Hematopoietic multipotent progenitor cell treated with erythropoietin and hydrocortisone succinate and interleukin-3 and kit ligand, for 8 days (in vitro differentiated cells): Measurements from ENCODE around the gene UNC13B.
A peak's percentile ranks its signal among the peaks of the same experiment; 100 is the strongest.
"Not testable (repeated sequence)": the region's sequence is repeated elsewhere in the genome, so short reads cannot be mapped to it uniquely, and the experiment has no call there.

Source experiments
- DNase-seq: peaks from one replicate; pipeline ENCODE4 v3.0.0-alpha.2; 2015

UNC13B gene

DNA sequence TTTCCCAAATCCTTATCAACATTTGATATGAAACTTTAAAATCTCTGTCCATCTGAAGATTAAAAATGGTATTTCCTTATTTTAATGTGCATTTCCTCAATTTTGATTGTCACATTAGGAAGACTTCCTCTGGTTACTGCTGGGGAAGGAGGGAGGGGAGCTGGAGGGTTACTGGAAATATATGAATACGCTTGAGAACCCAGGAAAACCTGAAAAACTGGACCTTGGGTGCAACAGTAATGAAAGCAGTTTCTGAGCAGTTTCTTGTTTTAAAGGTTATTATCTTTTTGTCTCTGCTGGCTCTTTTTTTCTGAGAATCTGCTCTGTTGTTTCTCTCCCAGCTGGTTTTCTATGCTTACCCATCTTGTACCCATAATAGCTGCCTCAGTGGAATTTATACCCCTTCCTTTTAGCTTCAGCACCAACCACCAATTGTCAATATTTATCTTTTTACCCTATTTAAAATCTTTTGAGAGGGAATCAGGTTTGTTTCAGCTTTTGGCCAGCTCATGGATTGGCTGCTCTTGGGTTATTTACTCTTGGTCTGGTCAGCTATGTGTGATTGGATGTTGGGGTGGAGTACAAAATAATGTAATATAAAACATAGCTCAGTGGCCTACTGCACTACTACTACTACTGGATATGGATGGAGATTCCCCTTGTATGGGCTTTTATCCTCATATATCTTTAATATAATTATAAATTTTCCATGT lies 67.4 kb downstream of the UNC13B start:
- no peak for DNase-seq

DNA sequence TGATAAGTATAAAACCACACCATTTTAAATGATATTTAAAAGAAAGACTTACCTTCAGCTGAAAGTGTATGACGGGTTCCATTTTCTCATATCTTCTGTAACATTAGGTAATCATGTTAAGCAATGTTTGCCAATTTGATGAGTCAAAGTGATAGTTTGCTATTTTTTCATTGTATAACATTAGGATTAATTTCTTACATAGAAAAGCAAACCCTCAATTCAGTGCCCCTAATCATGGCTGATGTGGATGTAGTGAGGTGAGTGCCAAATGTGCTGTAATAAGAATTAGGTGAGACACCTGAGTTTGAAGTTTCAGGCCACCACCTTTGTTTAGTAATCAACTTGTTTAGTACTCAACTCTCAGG lies 68.0 kb downstream of the UNC13B start:
- no peak for DNase-seq

DNA sequence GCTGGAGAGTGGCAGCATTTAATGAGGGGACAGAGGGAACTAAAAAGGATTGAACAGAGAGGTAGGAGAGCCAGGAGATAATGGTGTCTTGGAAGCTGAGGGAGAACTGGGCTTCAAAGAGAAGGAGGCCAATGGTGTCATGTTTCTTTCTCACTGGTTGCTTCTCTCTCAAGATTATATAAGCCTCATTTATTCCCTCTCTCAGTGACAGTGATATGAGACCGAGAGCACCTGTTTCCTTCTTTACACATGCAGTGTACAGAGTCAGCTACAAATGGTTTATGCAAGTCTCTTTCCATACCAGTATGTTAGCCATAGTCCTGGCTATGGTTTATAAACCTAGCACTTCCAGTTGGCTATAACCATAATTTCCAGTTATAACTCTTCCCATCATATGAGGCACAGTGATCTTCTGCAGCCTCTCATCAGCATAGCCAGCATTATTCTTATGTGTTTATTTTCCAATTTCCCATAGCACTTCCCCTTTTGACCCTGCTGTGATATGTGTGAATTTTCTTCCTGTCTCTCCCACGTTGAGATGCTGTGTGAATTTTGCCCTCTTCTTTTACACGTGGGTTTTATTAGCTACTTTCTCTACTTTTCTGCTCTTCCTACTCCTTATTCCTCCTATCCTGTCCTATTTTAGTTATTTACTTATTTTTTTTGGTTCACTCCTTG lies 71.2 kb downstream of the UNC13B start:
- DNase-seq = no peak

DNA sequence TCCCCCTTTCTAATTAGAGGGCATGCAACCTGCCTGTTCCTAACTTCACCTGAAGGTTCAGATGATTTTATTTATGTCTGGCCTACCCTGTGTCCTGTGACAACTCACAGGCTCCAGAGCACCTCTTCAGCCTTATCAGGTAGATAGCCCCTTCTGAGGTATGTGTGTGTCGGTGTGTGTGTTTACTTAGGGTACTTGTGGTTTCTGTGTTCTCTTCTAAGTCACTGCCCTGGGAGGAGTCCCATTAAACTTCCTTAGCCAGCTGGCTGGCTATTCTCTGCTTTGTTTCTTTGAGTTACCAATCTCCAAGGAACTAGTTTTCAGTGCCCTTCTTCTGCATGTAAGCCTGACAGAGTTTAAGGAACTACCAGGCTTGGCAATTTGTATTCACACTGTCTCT lies 74.9 kb downstream of the UNC13B start:
- DNase-seq = no peak

DNA sequence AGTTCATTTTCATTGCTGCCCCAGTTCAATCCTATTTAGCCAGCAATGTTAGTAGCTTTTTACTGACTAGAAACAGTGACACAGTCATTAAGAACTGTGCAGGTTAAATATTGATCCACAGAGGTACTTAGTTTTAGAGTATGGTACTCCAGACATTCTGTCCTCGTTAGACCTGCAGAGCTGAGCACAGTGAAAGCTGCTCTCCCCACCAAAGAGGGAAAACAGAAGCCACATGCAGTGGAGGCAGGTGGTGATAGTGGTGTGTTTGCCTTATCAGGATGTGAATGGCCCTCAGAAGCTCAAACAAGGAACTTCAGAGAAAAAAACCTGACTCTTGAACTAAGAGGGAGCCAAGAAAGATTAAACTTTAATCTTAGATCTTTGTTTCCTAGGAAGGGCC lies 75.5 kb downstream of the UNC13B start:
- DNase-seq = peak; percentile 9

DNA sequence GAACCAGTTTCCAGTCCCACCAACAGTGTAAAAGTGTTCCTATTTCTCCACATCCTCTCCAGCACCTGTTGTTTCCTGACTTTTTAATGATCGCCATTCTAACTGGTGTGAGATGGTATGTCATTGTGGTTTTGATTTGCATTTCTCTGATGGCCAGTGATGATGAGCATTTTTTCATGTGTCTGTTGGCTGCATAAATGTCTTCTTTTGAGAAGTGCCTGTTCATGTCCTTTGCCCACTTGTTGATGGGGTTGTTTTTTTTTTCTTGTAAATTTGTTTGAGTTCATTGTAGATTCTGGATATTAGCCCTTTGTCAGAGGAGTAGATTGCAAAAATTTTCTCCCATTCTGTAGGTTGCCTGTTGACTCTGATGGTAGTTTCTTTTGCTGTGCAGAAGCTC lies 84.1 kb downstream of the UNC13B start:
- not testable (repeated sequence) for DNase-seq

DNA sequence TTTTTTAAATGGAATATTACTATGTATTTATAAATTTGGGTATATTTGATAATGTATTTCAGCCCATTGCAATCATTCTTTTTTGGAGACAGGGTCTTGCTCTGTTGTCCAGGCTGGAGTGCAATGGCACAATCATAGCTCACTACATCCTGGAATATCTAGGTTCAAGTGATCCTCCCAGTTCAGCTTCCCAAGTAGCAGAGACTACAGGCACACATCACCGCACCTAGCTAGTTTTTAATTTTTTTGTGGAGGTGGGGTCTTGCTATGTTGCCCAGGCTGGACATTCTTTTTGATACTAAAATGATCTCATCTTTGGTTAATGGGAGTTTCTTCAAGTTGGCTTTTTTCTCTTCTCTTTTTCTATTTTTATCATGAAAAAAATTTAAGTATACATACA lies 91.3 kb downstream of the UNC13B start:
- no peak for DNase-seq

DNA sequence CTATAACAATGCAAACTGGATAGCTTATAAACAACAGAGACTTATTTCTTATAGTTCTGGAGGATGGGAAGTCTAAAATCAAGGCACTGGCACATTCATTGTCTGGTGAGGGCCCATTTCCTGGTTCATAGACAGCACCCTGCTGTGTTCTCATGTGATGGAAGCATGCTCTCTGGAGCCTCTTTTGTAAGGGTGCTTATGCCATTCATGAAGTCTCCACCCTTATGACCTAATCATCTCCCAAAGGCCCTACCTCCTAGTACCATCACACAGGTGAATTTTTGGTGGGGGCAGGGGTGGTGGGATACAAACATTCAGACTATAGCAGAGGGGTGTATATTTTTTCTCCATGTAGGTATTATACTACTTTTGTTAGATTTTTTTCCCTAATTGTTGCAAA lies 92.4 kb downstream of the UNC13B start:
- DNase-seq = no peak

DNA sequence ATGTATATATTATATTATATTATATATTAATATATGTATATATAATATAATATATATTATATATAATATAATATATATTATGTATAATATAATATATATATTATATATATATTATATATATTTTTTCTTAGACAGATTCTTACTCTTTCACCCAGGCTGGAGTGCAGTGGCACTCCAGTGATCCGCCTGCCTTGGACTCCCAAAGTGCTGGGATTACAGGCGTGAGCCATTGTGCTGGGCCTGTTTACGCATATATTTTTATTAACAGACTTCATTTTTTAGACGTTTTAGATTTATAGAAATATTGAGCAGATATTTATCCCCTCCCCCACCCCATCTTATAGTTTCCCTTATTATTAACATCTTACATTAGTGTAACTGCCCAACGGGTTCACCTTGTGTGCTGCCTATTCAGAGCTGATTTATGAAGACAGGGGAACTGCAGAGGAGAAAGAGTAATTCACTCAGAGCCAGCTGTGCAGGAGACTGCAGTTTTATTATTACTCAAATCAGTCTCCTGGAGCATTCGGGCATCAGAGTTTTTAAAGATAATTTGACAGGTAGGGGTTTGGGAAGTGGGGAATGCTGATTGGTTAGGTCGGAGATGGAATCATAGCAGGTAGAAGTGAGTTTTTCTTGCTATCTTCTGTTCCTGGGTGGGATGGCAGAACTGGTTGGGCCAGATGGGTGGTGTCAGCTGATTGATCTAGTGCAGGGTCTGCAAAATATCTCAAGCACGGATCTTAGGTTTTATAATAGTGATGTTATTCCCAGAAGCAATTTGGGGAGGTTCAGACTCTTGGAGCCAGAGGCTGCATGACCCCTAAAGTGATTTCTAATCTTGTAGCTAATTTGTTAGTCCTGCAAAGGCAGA lies 93.4 kb downstream of the UNC13B start:
- no peak for DNase-seq

DNA sequence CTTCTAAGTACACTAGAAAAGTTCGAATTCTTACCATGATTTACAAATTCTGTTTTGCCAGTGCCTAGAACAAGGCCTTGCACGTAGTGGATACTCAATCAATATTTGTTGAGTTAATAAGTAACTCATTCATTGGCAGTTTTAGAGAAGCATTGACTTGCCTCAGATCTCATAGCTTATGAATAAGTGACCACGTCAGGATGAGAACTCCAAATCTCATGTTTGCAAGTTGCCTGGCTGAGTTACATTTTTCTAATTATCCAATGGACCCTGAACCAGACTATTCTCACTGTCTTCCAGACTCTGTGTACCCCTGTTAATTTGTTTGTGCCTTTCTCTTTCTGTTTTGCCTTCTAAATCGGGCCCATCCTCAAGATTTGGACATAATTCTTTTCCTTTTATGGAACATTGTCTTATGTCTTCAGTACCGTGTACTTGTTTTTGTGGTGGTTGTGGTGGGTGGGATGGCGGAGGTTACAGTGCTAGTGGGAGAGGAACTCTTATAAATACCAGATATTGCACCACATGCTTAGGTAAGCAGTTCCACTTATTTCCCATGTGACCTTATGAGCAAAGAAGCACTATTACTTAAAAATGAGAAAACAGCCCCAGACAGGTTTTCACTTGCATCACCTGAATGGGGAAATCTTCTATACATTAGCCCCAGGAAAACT lies 96.3 kb downstream of the UNC13B start:
- no peak for DNase-seq

DNA sequence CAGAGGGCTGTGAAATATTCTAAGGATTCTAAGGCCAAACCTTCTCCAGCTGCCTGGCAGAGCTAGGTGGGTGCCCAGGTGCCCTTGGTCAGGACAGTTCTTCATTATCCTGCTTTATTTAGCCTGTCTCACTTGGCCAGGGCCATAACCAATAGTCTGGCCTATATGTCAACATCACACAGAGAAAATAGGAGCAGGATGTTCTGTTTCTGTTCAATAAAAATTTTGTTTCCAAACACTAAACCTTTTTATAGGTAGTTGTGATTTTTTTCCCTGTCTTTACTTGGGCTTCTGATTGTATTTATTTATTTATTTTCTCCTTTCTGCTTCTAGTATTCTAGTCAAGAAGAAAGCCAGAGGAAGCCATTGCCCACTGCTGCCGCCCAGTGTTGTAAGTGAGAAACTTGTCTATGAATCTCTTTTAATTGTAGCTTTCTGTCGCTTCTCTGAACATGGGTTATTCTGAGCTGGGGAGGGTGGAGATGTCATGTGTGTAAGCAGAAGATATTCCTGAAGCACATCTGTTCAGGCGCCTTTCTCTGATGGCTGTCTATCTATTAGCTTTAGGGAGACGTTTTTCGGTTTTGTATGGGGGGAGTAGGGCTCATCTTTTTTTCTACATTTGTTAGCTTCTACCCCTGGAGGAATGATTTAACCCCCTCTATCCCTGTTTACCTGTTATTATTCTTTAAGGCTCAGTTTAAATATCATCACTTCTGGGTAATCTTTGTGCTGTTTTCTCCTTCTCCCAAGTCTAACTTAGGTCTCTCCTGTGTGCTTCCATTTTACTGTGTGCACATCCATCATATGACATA lies 97.1 kb downstream of the UNC13B start:
- peak; percentile 83 for DNase-seq

DNA sequence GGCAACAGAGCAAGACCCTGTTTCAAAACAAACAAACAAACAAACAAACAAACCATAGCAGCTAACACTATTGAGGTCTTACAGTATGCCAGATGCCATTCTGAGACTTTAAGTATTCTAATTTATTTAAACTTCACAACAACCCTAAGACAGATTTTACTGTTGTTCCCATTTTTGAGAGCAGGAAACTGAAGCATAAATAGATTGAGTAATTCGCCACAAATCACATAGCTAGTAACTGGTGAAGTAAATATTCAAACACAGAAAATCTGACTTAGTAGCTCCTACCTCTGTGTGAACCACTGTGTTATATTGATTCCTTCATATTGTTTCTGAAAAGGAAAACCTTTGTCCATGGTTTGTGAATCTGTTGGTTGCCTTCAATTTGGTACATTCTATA lies 98.4 kb downstream of the UNC13B start:
- no peak for DNase-seq

DNA sequence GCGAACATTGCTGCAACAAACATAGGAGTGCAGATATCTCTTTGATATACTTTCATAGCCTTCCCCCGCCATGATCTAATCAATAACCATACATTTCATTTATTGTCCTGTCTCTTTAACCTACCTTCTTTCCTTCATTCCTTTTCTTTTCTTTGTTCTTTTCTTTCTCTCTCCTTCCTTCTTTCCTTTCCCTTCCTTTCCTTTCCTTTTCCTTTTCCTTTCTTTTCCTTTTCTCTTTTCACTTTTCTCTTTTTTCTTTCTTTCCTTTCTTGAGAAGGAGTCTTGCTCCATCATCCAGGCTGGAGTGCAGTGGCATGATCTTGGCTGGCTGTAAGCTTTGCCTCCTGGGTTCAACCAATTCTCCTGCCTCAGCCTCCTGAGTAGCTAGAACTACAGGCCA lies 100.3 kb downstream of the UNC13B start:
- no peak for DNase-seq

DNA sequence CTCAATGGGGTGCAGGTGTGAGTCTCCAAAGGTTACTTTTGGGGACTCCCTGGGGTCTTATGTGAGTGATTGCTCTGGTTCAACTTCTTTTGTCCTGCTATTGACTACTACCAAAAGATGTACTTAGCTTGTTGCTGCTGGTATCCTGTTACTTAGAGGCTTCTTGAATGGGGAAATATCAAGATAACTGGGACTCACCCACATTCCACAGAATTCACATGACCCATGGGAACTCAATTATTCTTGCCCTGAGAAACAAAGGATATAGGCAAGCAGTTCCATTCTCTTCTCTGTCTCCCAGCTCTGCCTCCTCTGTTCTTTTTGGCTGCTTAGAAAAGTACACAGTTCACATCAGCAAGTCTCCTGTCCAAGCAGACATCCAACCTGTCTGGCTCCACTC lies 105.9 kb downstream of the UNC13B start:
- DNase-seq = no peak

DNA sequence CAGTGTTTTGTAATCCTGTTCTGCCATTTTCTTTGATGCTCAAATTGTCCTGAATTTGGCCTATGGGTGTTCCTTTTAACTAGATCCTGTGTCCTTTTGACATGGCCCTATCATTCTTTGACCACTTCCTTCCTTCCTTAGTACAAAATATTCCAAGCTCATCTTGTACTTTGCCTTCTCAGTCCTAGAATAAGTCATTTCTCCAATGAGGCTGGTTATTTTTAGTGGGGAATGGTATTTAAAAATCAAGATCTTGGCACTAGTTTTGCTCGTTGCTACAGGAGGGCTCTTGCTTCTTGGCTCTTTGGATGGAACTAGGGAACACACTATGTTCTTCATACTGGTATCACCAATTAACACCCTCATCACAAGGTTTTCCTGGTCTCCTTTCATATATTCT lies 108.1 kb downstream of the UNC13B start:
- no peak for DNase-seq

DNA sequence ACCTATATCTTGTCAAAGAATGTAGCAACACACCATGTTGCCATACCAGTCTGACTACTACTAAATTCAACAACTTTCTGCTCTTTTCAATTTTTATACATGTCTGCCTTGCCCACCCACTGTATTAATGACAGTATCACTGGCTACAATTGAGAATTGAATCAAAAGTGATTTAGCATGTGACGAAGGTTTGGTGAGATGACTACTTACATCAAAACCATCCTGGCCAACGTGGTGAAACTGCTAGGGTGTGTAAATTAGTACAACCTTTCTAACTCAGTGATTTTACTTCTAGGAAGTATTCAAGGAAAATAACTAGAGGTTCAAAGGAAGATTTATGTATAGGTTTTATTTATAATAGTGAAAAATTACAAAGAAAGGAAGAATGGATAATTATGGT lies 109.8 kb downstream of the UNC13B start:
- DNase-seq = no peak

DNA sequence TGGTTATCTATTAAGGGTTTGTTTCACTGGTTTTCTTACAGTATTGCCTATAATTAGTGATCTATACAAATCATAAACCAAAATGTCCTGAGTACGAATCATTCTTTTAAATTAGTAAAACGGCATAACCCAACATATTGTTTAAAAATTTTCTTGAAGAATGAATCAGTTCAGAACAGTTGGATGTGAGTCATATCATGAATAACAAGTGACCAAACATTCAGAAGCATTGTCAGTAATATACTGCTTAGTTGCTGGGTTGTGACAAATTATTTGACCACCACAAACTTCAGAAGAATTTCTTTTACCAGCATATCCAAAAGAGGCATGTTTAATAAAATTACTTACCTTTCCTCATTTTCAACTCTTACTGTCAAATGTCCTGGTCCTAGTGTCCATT lies 111.2 kb downstream of the UNC13B start:
- no peak for DNase-seq

DNA sequence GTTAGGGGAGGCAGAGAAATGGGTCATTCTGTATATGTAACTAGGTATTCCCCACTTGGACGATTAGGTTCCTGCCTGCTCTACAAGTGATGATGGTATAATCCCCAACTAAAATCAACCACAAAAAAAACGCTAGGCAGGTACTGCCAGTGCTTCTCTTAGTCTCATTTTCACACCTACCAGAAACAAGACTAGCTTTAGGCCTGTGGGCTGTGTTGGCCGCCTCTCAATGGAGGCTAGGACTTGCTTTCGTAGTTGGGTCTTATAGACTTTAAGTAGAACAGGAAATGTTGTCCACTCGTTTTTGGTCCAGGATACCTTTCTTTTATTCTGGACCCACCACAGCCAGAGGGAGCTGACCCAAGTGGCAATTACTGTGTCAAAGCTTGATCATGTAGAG lies 111.8 kb downstream of the UNC13B start:
- no peak for DNase-seq

DNA sequence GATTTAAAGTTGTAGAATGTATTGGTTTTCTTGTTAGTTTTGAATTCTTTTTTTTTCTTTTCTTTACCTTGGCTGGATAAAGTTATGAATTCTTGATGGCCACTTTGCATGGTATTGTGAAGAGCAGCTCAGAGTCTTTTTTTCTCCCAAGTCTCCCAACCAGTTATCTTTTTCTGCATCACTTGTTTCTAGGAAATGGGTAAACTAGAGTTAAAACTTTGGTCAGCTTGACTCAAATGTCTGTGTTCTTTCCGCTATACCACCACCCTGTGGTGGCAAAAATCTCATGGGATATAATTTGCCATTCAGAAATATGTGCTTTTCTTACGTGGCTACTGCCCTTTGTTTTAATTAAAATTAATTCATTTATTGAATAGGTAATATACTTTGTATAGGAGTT lies 113.2 kb downstream of the UNC13B start:
- DNase-seq = peak; percentile 33

DNA sequence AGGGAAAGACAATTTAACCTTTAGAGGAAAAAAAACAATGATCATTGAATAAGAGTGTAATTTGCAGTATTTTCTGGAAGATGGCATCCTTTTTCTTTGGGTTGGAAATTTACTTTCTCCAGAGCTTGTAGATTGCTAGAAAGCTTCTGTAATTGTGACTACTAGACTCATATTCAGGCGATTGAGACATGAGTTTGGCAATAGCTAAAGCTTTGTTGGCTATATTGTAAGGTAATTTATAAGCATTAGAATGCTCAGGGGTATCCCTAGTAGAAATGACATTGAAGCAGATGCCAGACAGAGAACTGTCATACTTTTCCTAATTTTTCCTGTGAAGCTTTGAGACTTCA lies 115.3 kb downstream of the UNC13B start:
- DNase-seq = no peak

DNA sequence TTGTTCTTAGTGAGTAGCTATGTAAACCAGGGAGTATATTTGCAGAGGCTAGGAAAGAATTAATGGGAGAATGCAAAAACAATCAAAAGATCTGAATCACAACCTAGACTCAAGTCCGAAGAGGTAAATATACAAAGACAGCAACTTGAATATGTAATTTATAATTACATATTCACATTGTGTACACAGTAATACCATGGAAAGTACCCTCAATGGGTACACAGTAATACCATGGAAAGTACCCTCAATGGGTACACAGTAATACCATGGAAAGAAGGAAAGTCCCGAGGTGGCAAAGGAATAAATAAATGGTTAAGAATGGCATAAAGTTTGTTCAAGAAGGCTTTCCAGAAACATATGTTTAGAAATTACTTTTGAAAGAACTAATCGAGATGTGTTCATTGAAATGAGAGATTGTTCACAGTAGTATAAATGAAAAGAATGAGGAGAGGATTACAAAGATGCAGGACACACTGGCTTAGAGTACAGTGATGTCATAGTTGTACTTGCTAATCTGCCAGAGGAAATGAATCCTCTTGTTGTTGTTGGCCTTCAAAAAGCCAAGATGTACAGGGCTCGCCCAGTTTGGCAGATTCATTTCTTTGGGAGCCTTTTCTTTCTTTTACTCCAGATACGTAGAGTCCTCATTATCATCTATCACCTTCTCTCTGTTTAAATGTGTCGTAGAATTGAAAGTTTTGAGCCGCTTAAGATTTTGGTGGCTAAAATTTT lies 116.0 kb downstream of the UNC13B start:
- DNase-seq = no peak

DNA sequence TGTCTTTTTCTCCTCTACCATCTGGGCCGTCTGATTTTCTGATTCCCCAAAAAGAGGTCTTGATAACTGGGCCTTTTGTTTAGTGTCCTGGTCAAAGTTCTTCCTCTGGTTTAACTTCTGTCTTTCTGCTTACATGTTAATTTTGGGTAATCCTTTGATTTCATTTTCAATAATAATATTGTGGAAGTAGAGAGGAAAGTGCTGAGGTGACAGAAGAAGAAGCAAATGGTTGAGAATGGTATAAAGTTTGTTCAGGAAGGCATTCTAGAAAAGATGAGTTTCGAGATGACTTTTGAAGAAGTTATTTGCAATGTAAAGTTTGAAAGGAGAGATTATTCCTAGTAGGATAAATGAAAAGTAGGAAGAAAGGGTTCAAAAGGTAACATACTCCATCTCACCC lies 118.1 kb downstream of the UNC13B start:
- no peak for DNase-seq
